HG03575 (cell line): ENCODE results near the gene FXYD2.

ENCODE experiments used
- ATAC-seq: cut with Tn5 transposase; IDR thresholded peaks from one replicate; pipeline ENCODE4 v1.9.1; 2021; ENCODE audit not compliant: unreplicated experiment, insufficient number of reproducible peaks, low FRiP score; ENCODE audit errors: extremely low read depth

Gene FXYD2

GRCh38 chr11:117809236-117810055 is 15.1 kb downstream of the FXYD2 start:
- ATAC-seq = no peak

DNA sequence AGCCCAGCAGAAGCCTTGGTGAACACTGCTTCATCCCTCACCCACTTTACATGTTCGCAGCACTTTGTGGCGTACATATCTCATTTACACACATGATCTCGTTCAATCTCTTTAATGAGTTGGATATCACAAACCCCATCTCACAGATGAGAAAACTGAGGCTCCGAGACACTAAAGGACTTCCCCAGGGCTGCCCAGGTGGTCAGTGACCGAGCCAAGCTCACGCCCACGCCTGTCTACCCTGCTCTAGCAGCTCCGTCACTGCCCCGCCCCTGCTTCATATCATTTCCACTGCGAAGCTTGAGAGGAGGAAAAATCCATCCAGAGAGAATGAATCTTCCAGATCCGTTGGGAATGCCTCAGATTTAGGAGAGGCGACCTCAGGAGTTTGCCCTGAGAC is 15.8 kb downstream of the FXYD2 start:
- ATAC-seq = no peak

- ATAC-seq = no peak
These were observed 16.8 kb downstream of the FXYD2 start for GRCh38 chr11:117807482-117808327.

- no peak for ATAC-seq
These were observed 17.7 kb downstream of the FXYD2 start for GRCh38 chr11:117806846-117807245.

DNA sequence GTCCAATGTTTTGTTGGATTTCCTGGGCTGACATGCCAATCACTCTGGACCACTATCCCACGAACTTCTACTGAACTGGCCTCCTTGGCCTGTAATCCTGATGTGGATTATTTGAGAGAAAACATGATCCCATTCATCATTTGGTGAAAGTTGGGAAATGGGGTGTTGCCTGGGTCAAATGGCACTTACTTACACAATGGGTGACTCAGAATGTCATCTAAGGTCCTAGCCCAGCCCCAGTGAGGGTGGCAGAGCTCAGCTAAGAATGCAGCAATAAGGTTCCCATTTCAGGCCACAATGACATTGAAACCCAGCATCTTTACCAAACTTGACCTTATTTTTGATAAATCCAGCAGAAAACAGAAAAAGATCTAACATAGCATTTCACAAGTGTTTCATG is 19.5 kb downstream of the FXYD2 start:
- ATAC-seq = no peak

GRCh38 chr11:117803896-117804295 is 20.6 kb downstream of the FXYD2 start:
- ATAC-seq = no peak

DNA sequence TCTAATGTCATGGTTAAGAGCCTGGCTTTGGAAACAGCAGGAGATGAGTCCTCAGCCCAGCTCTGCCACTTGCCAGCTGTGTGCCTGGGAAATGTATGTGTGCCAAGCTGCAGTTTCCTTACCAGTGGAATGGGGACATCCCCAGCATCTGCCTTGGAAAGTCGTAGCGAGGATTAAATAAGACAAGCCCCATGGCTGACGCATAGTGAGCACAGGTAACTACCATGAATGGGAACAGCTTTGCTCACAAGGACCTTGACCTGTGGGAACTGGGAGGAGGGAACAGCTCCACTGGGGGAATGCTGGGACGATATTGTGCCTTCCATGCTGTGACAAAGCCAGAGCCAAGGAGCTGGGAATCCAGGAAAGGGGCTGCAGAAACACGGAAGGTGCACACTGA is 24.9 kb downstream of the FXYD2 start:
- ATAC-seq = no peak

DNA sequence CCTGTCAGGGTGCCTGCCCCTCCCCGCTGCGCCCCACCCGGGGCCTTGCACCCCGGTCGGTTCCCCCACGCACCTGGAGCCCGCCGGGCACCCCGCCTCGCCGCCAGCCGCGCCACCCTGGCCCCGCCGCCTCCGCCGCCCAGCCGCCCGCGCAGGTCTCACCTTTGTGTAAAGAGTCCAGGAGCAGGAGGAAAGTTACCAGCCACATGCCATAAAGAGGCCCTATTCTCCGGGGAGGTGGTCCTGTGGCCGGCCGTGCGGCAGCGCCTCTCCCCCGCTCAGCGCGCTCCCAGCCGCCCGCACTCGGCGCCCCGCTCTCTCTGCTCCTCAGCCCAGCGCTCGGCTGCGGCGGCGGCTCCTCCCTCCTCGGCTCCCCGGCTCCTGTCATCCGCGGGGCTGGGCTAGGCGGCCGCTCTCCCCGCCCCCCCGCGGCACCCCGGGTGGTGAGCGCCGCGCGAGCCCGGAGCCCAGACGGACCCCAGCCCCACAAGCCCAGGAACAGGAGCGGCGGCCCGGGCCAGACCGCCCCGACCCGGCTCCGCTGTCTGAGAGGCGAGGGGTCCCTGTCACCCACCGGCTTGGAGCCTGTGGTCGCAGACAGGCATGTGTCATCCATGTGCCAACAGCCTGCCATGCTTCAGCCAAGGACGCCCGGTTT is 27.5 kb downstream of the FXYD2 start, which contains the start of gene DSCAML1:
DSCAML1 (minus strand) TSS at position 345 of the 658 bp plus-strand sequence; CDS start at position 208, 137 bp downstream.
- no peak for ATAC-seq

- no peak for ATAC-seq
These were observed 28.1 kb downstream of the FXYD2 start for GRCh38 chr11:117796456-117796871.

GRCh38 chr11:117795638-117796455 is 28.7 kb downstream of the FXYD2 start:
- ATAC-seq = no peak

DNA sequence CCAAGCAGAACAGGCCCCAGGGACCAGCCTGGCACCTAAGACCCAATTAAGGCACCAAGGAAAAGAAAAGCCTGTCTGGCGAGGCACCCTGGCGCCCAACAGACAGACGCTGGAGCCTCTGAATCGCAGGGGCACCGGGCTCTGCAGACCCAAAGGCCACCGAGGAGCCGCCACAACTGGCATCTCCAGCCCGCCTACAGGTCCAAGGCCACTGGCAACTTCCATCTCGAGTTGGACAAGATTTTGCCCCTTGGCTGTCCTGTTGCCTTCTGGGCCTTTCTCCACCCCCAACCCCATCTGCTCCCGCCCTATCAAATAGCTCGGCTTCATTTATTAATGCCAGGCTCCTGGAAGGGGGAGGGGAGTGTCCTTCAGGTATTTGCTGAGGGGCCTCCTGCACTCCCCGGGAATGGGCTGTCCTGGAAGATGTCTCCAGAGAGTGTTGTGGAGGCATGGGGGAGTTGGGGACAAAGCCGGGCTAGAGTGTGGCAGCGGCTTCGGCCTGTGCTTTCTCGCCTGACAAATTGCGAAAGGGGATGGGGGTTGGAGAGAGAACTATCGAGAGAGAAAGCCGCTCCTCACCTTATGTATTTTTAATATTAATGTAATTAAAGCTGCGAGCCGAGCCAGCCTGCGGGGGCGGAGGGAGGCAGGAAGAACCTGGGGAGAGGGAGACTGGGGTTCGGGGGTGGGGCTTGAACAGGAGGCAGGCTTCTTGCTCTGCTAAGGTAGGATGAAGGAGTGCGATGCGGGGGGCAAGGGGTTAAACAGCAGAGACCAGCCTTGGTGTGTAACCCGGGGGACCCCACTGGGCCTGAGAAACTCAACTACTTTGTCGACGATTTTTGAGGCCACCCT is 29.5 kb downstream of the FXYD2 start:
- ATAC-seq = no peak

DNA sequence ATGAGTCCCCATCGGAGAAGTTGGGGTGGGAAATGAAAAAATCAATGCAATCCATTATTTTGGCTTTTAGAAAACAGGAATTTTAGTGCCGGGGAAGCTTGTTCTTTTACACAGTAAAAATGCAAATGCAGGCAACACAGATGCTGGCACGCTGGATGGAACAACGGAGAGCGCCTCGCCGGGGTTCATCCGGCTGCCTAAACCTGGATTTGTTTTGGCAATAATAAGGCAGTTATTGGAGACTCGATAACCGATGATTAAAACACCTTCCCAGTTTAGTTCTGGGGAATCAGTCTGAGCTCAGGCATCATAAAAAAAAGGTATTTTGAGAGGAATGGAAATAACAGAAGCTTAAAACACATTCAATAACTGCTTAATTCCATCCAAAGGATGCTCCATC is 30.4 kb downstream of the FXYD2 start:
- no peak for ATAC-seq

DNA sequence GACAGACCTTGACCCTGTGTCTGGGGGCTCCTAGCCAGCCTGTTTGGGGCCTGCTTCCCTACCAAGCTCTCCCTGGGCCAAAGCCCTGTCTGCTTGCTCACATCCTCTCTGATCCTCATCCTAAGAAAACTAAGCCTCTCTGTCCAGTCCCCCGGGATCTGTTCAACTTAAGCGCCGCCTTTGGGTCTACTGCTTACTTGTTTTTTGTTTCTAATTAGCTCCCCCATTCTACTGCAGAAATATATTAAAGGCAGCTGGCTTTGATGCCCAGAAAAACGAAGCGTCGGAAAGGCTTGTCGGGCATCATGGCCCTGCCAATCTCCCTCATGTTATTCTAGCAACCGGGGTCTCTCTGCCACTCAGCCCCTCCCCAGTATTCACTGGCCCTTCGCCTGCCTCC is 31.0 kb downstream of the FXYD2 start:
- ATAC-seq = no peak

- no peak for ATAC-seq
These were observed 31.6 kb downstream of the FXYD2 start for GRCh38 chr11:117792992-117793391.

DNA sequence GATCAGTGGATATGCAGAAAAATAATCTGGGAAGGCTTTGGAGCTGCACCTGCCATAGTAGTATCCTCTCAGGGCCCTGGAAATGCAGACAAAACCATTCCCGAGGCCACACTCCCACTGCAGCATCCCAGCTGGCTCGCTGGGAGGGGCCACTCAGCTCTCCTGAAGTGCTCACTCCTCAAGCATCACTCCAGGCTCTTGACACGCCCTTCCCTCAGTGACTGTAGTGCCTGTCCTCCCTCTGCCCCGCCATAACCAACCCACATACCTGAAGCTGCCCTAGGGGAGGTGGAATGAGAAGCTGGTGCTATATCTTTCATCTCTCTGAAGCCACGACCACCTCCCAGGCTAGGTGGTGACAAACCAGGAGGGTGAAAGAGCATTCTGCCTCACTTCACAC is 32.3 kb downstream of the FXYD2 start:
- no peak for ATAC-seq

DNA sequence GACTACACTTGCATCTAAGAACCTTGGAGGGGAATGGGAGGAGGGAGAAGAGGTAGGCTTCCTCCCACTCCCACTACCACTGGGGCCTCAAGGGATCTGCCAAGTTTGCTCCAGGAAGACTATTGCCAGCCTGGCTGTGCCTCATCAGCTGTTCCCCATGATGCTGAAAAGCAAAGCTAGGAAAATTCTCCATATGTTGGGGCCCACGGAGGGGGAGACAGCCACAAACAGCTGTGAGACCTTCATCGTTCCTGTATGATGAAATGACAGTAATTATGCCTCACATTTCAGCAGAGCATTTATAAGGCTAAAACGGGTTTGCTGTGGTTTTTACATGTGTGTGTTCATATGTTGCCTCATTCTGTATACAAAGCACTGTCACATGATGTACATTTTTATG is 34.3 kb downstream of the FXYD2 start:
- ATAC-seq = no peak

DNA sequence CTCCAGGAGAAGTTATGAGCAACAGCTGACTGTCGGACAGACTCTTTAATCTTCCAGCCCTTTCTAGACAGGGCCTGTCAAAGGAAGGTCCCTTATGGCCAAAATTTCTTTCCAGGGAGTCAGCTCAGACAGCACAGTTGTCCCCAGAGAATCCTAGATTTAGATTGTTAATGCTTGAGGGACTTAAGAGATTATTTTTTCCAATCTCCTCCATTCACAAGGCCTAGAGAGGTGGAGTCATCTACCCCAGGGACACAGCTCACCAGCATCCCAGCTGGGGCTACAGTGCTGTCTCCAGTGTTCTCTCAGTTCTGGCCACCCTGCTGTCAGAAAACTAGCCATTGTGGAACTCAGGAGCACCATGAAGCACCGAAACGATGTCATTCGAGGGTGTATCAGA is 35.3 kb downstream of the FXYD2 start:
- ATAC-seq = no peak
